Measurements from ENCODE around the gene ADAT2.
"Not testable (repeated sequence)": the region's sequence is repeated elsewhere in the genome, so short reads cannot be mapped to it uniquely, and the experiment has no call there.

Gene ADAT2

DNA sequence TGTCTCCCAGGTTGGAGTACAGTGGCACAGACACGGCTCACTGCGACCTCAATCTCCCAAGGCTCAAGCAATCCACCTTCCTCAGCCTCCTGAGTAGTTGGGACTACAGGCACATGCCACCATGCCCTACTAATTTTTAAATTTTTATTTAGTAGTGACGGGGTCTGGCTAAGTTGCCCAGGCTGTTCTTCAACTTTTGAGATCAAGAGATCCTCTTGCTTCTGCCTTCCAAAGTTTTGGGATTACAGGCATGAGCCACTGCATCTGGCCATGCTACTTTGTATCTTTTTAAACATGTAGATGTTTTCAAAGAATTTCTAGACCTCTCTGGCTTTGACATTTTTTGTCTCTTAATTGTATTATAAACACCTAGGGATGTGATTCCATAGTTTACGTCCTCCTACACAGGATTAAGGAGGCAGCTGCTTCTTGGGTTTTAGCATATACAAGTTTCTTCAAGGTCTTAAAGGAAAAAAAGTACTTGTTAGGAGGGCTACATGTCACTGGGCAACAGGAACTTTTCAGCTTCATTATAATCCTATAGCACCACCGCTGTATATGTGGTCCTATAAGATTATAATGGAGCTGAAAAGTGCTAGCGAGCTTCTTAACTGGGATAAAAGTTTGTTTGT is 1.3 kb downstream of the ADAT2 start:
- Histone ChIP-seq H3K4me1 (no peaks in the 10 kb centered on the region), H3K9me3 (no peaks in the 10 kb centered on the region), H3K27me3 (no peaks in the 10 kb centered on the region), H3K4me3 (ENCODE audit: low read depth, low read length) (peak overlapping the region; percentile 93), H3K36me3 (no peaks in the 10 kb centered on the region)
- TF ChIP-seq, protein P1, sequence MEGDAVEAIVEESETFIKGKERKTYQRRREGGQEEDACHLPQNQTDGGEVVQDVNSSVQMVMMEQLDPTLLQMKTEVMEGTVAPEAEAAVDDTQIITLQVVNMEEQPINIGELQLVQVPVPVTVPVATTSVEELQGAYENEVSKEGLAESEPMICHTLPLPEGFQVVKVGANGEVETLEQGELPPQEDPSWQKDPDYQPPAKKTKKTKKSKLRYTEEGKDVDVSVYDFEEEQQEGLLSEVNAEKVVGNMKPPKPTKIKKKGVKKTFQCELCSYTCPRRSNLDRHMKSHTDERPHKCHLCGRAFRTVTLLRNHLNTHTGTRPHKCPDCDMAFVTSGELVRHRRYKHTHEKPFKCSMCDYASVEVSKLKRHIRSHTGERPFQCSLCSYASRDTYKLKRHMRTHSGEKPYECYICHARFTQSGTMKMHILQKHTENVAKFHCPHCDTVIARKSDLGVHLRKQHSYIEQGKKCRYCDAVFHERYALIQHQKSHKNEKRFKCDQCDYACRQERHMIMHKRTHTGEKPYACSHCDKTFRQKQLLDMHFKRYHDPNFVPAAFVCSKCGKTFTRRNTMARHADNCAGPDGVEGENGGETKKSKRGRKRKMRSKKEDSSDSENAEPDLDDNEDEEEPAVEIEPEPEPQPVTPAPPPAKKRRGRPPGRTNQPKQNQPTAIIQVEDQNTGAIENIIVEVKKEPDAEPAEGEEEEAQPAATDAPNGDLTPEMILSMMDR (IDR thresholded peaks at IDR 0.05; ENCODE audit: low read depth, low read length), result no peak
- no peak for DNase-seq

GRCh38 chr6:143447865-143448264 is 2.6 kb downstream of the ADAT2 start:
- H3K36me3 ChIP-seq; H3K4me1 ChIP-seq; H3K9me3 ChIP-seq; H3K4me3 ChIP-seq (ENCODE audit: low read depth, low read length); DNase-seq; H3K27me3 ChIP-seq: not testable (repeated sequence)

DNA sequence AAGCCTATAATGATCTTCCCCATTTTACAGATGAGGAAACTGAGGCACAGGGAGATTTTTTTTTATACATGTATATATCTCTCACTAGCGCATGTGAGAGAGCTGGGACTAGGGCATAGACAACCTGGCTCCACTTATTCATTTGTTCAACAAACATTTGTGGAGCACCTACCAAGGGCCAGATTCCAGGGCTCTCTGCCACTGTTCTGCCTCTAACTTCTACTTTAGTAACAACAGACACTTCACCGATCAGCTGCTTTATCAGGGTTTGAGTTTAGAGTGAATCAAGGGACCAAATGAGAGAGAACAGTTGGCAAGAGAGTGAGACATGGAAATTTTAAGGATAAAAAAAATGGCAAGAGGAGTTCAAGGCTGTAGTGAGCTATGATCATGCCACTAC is 7.4 kb downstream of the ADAT2 start:
- peaks cover 17% of the 10 kb centered on the region; the same call in 1 of the 2 replicates for H3K36me3 ChIP-seq
- H3K9me3 ChIP-seq, result no peaks in the 10 kb centered on the region
- no peaks in the 10 kb centered on the region for H3K27me3 ChIP-seq
- TF ChIP-seq, protein P1 (IDR thresholded peaks at IDR 0.05; ENCODE audit: low read depth, low read length), result no peak
- no peak for DNase-seq
- no peaks in the 10 kb centered on the region for H3K4me1 ChIP-seq
- no peak overlapping the region for H3K4me3 ChIP-seq (ENCODE audit: low read depth, low read length)

GRCh38 chr6:143441680-143442545 is 8.6 kb downstream of the ADAT2 start:
- TF ChIP-seq, protein P1 (IDR thresholded peaks at IDR 0.05; ENCODE audit: low read depth, low read length), result no peak
- no peaks in the 10 kb centered on the region for H3K9me3 ChIP-seq

DNA sequence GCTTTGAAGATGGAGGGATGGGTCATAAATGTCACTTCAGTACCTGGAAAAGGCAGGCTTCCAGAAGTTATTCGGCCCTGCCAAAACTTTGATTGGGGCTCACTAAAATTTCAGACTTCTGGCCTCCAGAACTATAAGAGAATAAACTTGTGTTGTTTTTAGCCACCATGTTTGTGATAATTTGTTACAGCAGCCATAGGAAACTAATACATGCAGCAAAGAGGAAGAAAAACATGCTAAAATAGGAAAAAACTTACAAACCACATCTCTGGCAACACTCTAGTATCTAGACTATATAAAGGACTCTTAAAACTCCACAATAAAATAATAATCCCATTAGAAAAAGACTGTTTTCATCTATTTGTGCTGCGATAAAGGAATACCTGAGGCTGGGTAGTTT is 9.5 kb downstream of the ADAT2 start:
- Histone ChIP-seq H3K4me1 (no peaks in the 10 kb centered on the region), H3K27me3 (no peaks in the 10 kb centered on the region), H3K4me3 (ENCODE audit: low read depth, low read length) (no peak overlapping the region), H3K36me3 (peaks cover 29% of the 10 kb centered on the region), H3K9me3 (no peaks in the 10 kb centered on the region)
- DNase-seq, result no peak
- TF ChIP-seq, protein P1 (IDR thresholded peaks at IDR 0.05; ENCODE audit: low read depth, low read length), result no peak

More at GRCh38 chr6:143441680-143442545, 8.6 kb downstream of the ADAT2 start:
- Histone ChIP-seq H3K27me3 (no peaks in the 10 kb centered on the region), H3K4me3 (ENCODE audit: low read depth, low read length) (no peak overlapping the region), H3K4me1 (no peaks in the 10 kb centered on the region), H3K36me3 (peaks cover 24% of the 10 kb centered on the region)
- no peak for DNase-seq

GRCh38 chr6:143432588-143432987 is 17.9 kb downstream of the ADAT2 start:
- Histone ChIP-seq H3K4me1 (no peaks in the 10 kb centered on the region), H3K27me3 (no peaks in the 10 kb centered on the region), H3K9me3 (no peaks in the 10 kb centered on the region), H3K36me3 (peaks cover 26% of the 10 kb centered on the region), H3K4me3 (ENCODE audit: low read depth, low read length) (no peak overlapping the region)
- no peak for DNase-seq
- TF ChIP-seq, protein P1 (IDR thresholded peaks at IDR 0.05; ENCODE audit: low read depth, low read length), result no peak
